ENCODE results near the gene CRIM1. TPM values are rescaled to one million over a fixed set of nuclear protein-coding genes. Genes with fewer than 3 reads are reported as not detected.

Gene CRIM1
- total and polyA plus RNA-seq, 2 of the 8 experiments (the other 6 are each of a cell fraction or from before 2014, with no cell fraction given), result 9.4 to 28.4 TPM

GRCh38 chr2:36567711-36568408 is 212.3 kb downstream of the CRIM1 start (continued):
- TF ChIP-seq SIN3A (conservative IDR thresholded peaks at IDR 0.05 in 1 of 2, IDR thresholded peaks at IDR 0.05 in 1 of 2; ENCODE audit: low read depth in 1 of 2, low read length in 2 of 2) (no peak), SP2 (IDR thresholded peaks at IDR 0.05; ENCODE audit: low read length) (no peak), SIRT6 (IDR thresholded peaks at IDR 0.05; ENCODE audit: low read length) (no peak), JUND (IDR thresholded peaks at IDR 0.05; ENCODE audit: low read length) (no peak), MAFK (IDR thresholded peaks at IDR 0.05; ENCODE audit: low read depth, low read length) (no peak)
